ENCODE data around the gene CLRN1. TPM values are rescaled to one million over a fixed set of nuclear protein-coding genes. Genes with fewer than 3 reads are reported as not detected.

Gene CLRN1
- total RNA-seq, 1 donor from 2014 or later = not detected

GRCh38 chr3:150902988-150903387 is 69.5 kb downstream of the CLRN1 start:
- no peak for TF ChIP-seq CTCF (IDR thresholded peaks at IDR 0.05; ENCODE audit: insufficient read depth, low read length, severe bottlenecking)
- FAIRE-seq = no peak
- Histone ChIP-seq H3K36me3 (ENCODE audit: control insufficient read depth, insufficient read depth, low read length) (no peaks in the 10 kb centered on the region), H3K27me3 (ENCODE audit: control insufficient read depth, insufficient read depth, low read length) (peaks cover 2% of the 10 kb centered on the region), H3K4me3 (ENCODE audit: low read depth, low read length) (no peak overlapping the region)
- no peak for DNase-seq (ENCODE audit: low read depth)

- FAIRE-seq (no peak), DNase-seq (ENCODE audit: low read depth) (no peak)
- Histone ChIP-seq H3K27me3 (ENCODE audit: control insufficient read depth, insufficient read depth, low read length) (peaks cover 2% of the 10 kb centered on the region), H3K4me3 (ENCODE audit: low read depth, low read length) (no peak overlapping the region), H3K36me3 (ENCODE audit: control insufficient read depth, insufficient read depth, low read length) (no peaks in the 10 kb centered on the region)
- TF ChIP-seq CTCF (IDR thresholded peaks at IDR 0.05; ENCODE audit: insufficient read depth, low read length, severe bottlenecking) = no peak
Measured at GRCh38 chr3:150901793-150902192, 70.7 kb downstream of the CLRN1 start.

- Histone ChIP-seq H3K27me3 (ENCODE audit: control insufficient read depth, insufficient read depth, low read length) (peaks cover 6% of the 10 kb centered on the region), H3K4me3 (ENCODE audit: low read depth, low read length) (no peak overlapping the region), H3K36me3 (ENCODE audit: control insufficient read depth, insufficient read depth, low read length) (no peaks in the 10 kb centered on the region)
- no peak for TF ChIP-seq CTCF (IDR thresholded peaks at IDR 0.05; ENCODE audit: insufficient read depth, low read length, severe bottlenecking)
- no peak for FAIRE-seq
- DNase-seq (ENCODE audit: low read depth) = no peak
Measured at GRCh38 chr3:150899141-150899540, 73.4 kb downstream of the CLRN1 start.

- Histone ChIP-seq H3K36me3 (ENCODE audit: control insufficient read depth, insufficient read depth, low read length) (no peaks in the 10 kb centered on the region), H3K27me3 (ENCODE audit: control insufficient read depth, insufficient read depth, low read length) (peaks cover 6% of the 10 kb centered on the region), H3K4me3 (ENCODE audit: low read depth, low read length) (no peak overlapping the region)
- TF ChIP-seq CTCF (IDR thresholded peaks at IDR 0.05; ENCODE audit: insufficient read depth, low read length, severe bottlenecking) = no peak
- FAIRE-seq (no peak), DNase-seq (ENCODE audit: low read depth) (no peak)
Measured at GRCh38 chr3:150898046-150898754, 74.3 kb downstream of the CLRN1 start.

- Histone ChIP-seq H3K27me3 (ENCODE audit: control insufficient read depth, insufficient read depth, low read length) (peaks cover 6% of the 10 kb centered on the region), H3K4me3 (ENCODE audit: low read depth, low read length) (no peak overlapping the region), H3K36me3 (ENCODE audit: control insufficient read depth, insufficient read depth, low read length) (no peaks in the 10 kb centered on the region)
- FAIRE-seq (no peak), DNase-seq (ENCODE audit: low read depth) (no peak)
- no peak for TF ChIP-seq CTCF (IDR thresholded peaks at IDR 0.05; ENCODE audit: insufficient read depth, low read length, severe bottlenecking)
Measured at GRCh38 chr3:150897592-150897991, 74.9 kb downstream of the CLRN1 start.

- no peak for TF ChIP-seq CTCF (IDR thresholded peaks at IDR 0.05; ENCODE audit: insufficient read depth, low read length, severe bottlenecking)
- Histone ChIP-seq H3K27me3 (ENCODE audit: control insufficient read depth, insufficient read depth, low read length) (peaks cover 3% of the 10 kb centered on the region), H3K4me3 (ENCODE audit: low read depth, low read length) (no peak overlapping the region), H3K36me3 (ENCODE audit: control insufficient read depth, insufficient read depth, low read length) (no peaks in the 10 kb centered on the region)
- FAIRE-seq (no peak), DNase-seq (ENCODE audit: low read depth) (no peak)
Measured at GRCh38 chr3:150890831-150891230, 81.7 kb downstream of the CLRN1 start.
